ENCODE results near the gene SERPINB1. TPM values are rescaled to one million over a fixed set of nuclear protein-coding genes. Genes with fewer than 3 reads are reported as not detected.

Gene SERPINB1
- total and polyA plus RNA-seq, 2 donors (not counting 3 experiments of a cell fraction or from before 2014, with no cell fraction given): 6.7 to 24.0 TPM

DNA sequence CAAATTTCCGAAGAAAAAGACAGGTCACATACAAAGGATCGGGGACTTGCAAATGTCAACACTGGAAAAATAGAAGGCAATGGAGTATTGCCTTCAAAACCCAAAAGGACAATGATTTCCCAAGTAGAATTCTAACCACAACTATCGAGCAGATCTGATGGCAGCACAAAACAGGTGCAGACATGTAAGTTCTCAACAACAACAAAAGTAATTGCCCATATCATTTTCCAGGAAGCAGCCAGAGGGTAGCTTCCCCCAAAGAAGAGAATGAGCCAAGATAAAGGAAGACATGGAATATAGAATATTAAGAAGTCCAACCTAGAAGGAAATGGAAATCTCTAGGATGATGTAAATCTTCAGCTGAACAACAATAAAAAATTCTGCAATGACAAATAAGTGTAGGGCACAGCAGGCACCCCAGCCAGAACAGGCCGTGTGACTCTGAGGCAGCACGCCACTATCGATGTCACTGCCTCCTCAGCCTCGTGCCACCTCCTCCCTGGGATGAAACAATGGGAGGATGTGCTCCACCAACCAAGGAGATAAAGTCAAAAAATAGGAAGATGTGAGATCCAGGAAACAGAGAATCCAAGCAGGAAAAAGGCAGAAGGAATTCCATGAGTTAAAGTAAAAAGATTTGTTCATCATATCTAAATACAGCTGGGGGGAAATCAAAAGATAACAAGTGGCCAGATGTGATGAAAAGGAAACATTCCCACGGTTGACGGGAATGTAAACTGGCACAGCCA is 34.1 kb downstream of the SERPINB1 start:
- no peaks in the 10 kb centered on the region for H3K9me3 ChIP-seq (replicated peaks; ENCODE audit: control insufficient read depth, insufficient read depth, low read length)
- ChIA-PET CTCF (interaction anchor here (1.0 to 2.2 kb wide), 3 partner anchors 10 to 16 kb away, joined by 3 to 11 read pairs (median 9); no protein-coding TSS in a partner anchor), POLR2A (no interaction called here)
- H3K4me3 ChIP-seq (replicated peaks in 1 of 3; ENCODE audit: insufficient read depth in 1 of 3, low read depth in 1 of 3, low read length in 3 of 3): no peak overlapping the region
- H3K27me3 ChIP-seq (ENCODE audit: control insufficient read depth in 2 of 2, insufficient read depth in 2 of 2, low read length in 2 of 2): no peaks in the 10 kb centered on the region
- intact Hi-C loops (cut with micrococcal nuclease) (loop anchor here (1.0 kb wide), 1 partner anchor 11 kb away; no protein-coding TSS in a partner anchor), dilution Hi-C loops (cut with MboI; ENCODE audit: extremely low pct_ligation_motif_present, low sequenced_read_pairs) (no loop called here)
- peaks cover 30% of the 10 kb centered on the region for H3K4me1 ChIP-seq (ENCODE audit: control insufficient read depth, extremely low read depth, insufficient read depth, low read length)
- no peaks in the 10 kb centered on the region for H4K20me1 ChIP-seq (replicated peaks; ENCODE audit: control insufficient read depth, extremely low read depth, insufficient read depth, low read length)
- no peak overlapping the region for H3K9ac ChIP-seq (replicated peaks; ENCODE audit: extremely low read depth, insufficient read depth, low read length)
- TF ChIP-seq JUN (IDR thresholded peaks at IDR 0.05; ENCODE audit: borderline replicate concordance, insufficient read depth, insufficient read length, low read depth): no peak
- TF ChIP-seq MYC (IDR thresholded peaks at IDR 0.05; ENCODE audit: low read depth, low read length): peak; percentile 35
- TF ChIP-seq, protein P1, sequence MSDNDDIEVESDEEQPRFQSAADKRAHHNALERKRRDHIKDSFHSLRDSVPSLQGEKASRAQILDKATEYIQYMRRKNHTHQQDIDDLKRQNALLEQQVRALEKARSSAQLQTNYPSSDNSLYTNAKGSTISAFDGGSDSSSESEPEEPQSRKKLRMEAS (IDR thresholded peaks at IDR 0.05; ENCODE audit: insufficient read depth, insufficient read length): peak; percentile 36
- peak; percentile 45 for TF ChIP-seq GATA2 (IDR thresholded peaks at IDR 0.05; ENCODE audit: insufficient read depth, insufficient read length, low read depth, low read length)
- no peak for TF ChIP-seq EZH2 (IDR thresholded peaks at IDR 0.05; ENCODE audit: borderline replicate concordance, low read depth, low read length, severe bottlenecking)
- H2AFZ ChIP-seq (ENCODE audit: low read depth, low read length): no peak overlapping the region
- H3K27ac ChIP-seq (ENCODE audit: insufficient read depth, low read depth, low read length): peak overlapping the region; percentile 7
- no TSS peak for BruUV-seq (replicated peaks)
- DNase-seq (ENCODE audit: low read depth, low spot score) (peak; percentile 80), FAIRE-seq (peak; percentile 70)
- H3K36me3 ChIP-seq (ENCODE audit: control insufficient read depth in 2 of 2, extremely low read depth in 1 of 2, insufficient read depth in 2 of 2, low read length in 2 of 2): no peaks in the 10 kb centered on the region
- no peaks in the 10 kb centered on the region for H3K79me2 ChIP-seq (ENCODE audit: control insufficient read depth, insufficient read depth, low read length)
- H3K4me2 ChIP-seq (ENCODE audit: insufficient read depth, low read length): peak overlapping the region; percentile 14
- no peaks in the 10 kb centered on the region for H3K9me1 ChIP-seq (replicated peaks; ENCODE audit: control insufficient read depth, extremely low read depth, insufficient read depth, low read length)

DNA sequence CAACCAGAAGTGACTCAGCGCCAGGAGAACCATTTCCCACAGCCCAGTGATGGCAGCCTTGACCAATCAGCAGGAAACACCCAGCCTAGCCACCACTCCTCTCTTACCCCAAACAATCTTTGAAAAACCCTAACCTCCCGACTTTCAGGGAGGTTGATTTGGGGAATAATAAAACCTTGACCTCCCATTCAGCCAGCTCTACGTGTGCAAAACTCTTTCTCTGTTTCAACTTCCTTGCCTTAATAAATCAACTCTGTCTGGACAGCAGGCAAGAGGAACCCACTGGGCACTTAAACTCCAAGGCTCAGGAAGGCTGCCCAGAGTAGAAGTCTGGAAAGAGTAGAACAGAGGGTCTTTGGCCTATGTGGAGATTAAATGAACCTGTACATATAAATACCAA is 35.0 kb downstream of the SERPINB1 start:
- DNase-seq (ENCODE audit: low read depth, low spot score) (peak; percentile 68), FAIRE-seq (peak; percentile 47)
- Histone ChIP-seq H3K9me3 (replicated peaks; ENCODE audit: control insufficient read depth, insufficient read depth, low read length) (no peaks in the 10 kb centered on the region), H3K4me3 (replicated peaks in 1 of 3; ENCODE audit: insufficient read depth in 1 of 3, low read depth in 1 of 3, low read length in 3 of 3) (no peak overlapping the region), H2AFZ (ENCODE audit: low read depth, low read length) (no peak overlapping the region), H3K36me3 (ENCODE audit: control insufficient read depth in 2 of 2, extremely low read depth in 1 of 2, insufficient read depth in 2 of 2, low read length in 2 of 2) (no peaks in the 10 kb centered on the region), H3K4me1 (ENCODE audit: control insufficient read depth, extremely low read depth, insufficient read depth, low read length) (peaks cover 33% of the 10 kb centered on the region), H3K9ac (replicated peaks; ENCODE audit: extremely low read depth, insufficient read depth, low read length) (no peak overlapping the region), H3K27ac (ENCODE audit: insufficient read depth, low read depth, low read length) (peak overlapping the region; percentile 7), H3K27me3 (ENCODE audit: control insufficient read depth in 2 of 2, insufficient read depth in 2 of 2, low read length in 2 of 2) (no peaks in the 10 kb centered on the region), H3K9me1 (replicated peaks; ENCODE audit: control insufficient read depth, extremely low read depth, insufficient read depth, low read length) (no peaks in the 10 kb centered on the region), H3K4me2 (ENCODE audit: insufficient read depth, low read length) (no peak overlapping the region), H4K20me1 (replicated peaks; ENCODE audit: control insufficient read depth, extremely low read depth, insufficient read depth, low read length) (no peaks in the 10 kb centered on the region), H3K79me2 (ENCODE audit: control insufficient read depth, insufficient read depth, low read length) (no peaks in the 10 kb centered on the region)
- TF ChIP-seq GATA2 (IDR thresholded peaks at IDR 0.05; ENCODE audit: insufficient read depth, insufficient read length, low read depth, low read length) (no peak), POLR2AphosphoS5 (IDR thresholded peaks at IDR 0.05; ENCODE audit: insufficient read depth, low read depth, low read length) (no peak), EZH2 (IDR thresholded peaks at IDR 0.05; ENCODE audit: borderline replicate concordance, low read depth, low read length, severe bottlenecking) (no peak), MYC (IDR thresholded peaks at IDR 0.05; ENCODE audit: low read depth, low read length) (no peak), FOS (IDR thresholded peaks at IDR 0.05; ENCODE audit: borderline replicate concordance, insufficient read depth, low read length) (no peak), JUN (IDR thresholded peaks at IDR 0.05; ENCODE audit: borderline replicate concordance, insufficient read depth, insufficient read length, low read depth) (no peak), POLR2A (IDR thresholded peaks at IDR 0.05; ENCODE audit: low read depth, low read length) (no peak)
- TF ChIP-seq, protein P1 (IDR thresholded peaks at IDR 0.05; ENCODE audit: insufficient read depth, insufficient read length): no peak
- TF ChIP-seq, protein P2, sequence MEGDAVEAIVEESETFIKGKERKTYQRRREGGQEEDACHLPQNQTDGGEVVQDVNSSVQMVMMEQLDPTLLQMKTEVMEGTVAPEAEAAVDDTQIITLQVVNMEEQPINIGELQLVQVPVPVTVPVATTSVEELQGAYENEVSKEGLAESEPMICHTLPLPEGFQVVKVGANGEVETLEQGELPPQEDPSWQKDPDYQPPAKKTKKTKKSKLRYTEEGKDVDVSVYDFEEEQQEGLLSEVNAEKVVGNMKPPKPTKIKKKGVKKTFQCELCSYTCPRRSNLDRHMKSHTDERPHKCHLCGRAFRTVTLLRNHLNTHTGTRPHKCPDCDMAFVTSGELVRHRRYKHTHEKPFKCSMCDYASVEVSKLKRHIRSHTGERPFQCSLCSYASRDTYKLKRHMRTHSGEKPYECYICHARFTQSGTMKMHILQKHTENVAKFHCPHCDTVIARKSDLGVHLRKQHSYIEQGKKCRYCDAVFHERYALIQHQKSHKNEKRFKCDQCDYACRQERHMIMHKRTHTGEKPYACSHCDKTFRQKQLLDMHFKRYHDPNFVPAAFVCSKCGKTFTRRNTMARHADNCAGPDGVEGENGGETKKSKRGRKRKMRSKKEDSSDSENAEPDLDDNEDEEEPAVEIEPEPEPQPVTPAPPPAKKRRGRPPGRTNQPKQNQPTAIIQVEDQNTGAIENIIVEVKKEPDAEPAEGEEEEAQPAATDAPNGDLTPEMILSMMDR (IDR thresholded peaks at IDR 0.05; ENCODE audit: extremely low read depth in 1 of 2, insufficient read depth in 1 of 2, low read depth in 1 of 2, low read length in 2 of 2): no peak
- intact Hi-C loops (cut with micrococcal nuclease): loop anchor here (1.0 kb wide), 1 partner anchor 12 kb away; no protein-coding TSS in a partner anchor
- CTCF ChIA-PET: interaction anchor here (1.5 to 2.2 kb wide), 2 partner anchors 11 to 15 kb away, joined by 4 to 11 read pairs; no protein-coding TSS in a partner anchor
- dilution Hi-C loops (cut with MboI; ENCODE audit: extremely low pct_ligation_motif_present, low sequenced_read_pairs): no loop called here
- BruUV-seq (replicated peaks): no TSS peak
- POLR2A ChIA-PET: no interaction called here

Measured in endothelial cell of umbilical vein (primary cell).